ENCODE data around the gene PTPN7. TPM values are rescaled to one million over a fixed set of nuclear protein-coding genes. Genes with fewer than 3 reads are reported as not detected.

The PTPN7 gene
- total and polyA plus RNA-seq, 4 donors = 0.75 to 7.0 (median 1.7) TPM

DNA sequence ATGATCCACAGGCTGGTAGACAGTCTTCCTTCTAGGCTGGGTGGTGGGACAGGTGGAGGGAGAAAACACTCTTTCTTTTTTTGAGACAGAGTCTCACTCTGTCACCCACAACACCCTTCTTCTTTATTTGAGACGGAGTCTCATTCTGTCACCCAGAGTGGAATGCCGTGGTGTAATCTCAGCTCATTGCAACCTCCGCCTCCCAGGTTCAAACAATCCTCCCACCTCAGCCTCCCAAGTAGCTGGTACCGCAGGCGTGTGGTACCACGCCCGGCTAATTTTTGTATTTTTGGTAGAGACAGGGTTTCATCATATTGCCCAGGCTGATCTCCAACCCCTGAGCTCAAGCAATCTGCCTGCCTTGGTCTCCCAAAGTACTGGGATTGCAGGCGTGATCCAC lies 34.8 kb downstream of the PTPN7 start:
- H3K4me1 ChIP-seq (ENCODE audit: control insufficient read depth in 4 of 4, insufficient read depth in 4 of 4, low read length in 3 of 4) = no peaks in the 10 kb centered on the region
- H3K9ac ChIP-seq (ENCODE audit: low read depth in 1 of 2, low read length in 2 of 2) = no peak overlapping the region
- 94% methylated on average over 8 of the region's 8 CpGs for WGBS
- no peak for DNase-seq (ENCODE audit: low spot score)
- no peak overlapping the region for H3K4me3 ChIP-seq (ENCODE audit: low read depth in 1 of 3, low read length in 3 of 3)
- H3K27ac ChIP-seq (ENCODE audit: low read depth in 1 of 2, low read length in 2 of 2) = no peak overlapping the region
- no peaks in the 10 kb centered on the region for H3K36me3 ChIP-seq (ENCODE audit: control insufficient read depth in 4 of 4, insufficient read depth in 3 of 4, low read depth in 1 of 4, low read length in 3 of 4)
- H3K9me3 ChIP-seq (ENCODE audit: control insufficient read depth in 4 of 4, low read length in 3 of 4) = no peaks in the 10 kb centered on the region
- no peak for TF ChIP-seq JUND (IDR thresholded peaks at IDR 0.05)
- no peak for TF ChIP-seq GABPA (IDR thresholded peaks at IDR 0.05 in 1 of 2, conservative IDR thresholded peaks at IDR 0.05 in 1 of 2)
- TF ChIP-seq HNF4G (IDR thresholded peaks at IDR 0.05) = no peak
- TF ChIP-seq ATF3 (IDR thresholded peaks at IDR 0.05) = no peak
- TF ChIP-seq FOXA2 (IDR thresholded peaks at IDR 0.05) = no peak
- TF ChIP-seq NR2F2 (IDR thresholded peaks at IDR 0.05) = no peak
- TF ChIP-seq SP1 (IDR thresholded peaks at IDR 0.05) = no peak
- no peak for TF ChIP-seq FOXA1 (IDR thresholded peaks at IDR 0.05)
- TF ChIP-seq HNF4A (conservative IDR thresholded peaks at IDR 0.05) = no peak
- TF ChIP-seq, protein P1, sequence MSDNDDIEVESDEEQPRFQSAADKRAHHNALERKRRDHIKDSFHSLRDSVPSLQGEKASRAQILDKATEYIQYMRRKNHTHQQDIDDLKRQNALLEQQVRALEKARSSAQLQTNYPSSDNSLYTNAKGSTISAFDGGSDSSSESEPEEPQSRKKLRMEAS (IDR thresholded peaks at IDR 0.05) = no peak
- no peak for TF ChIP-seq ZBTB33 (IDR thresholded peaks at IDR 0.05)
- no peak for TF ChIP-seq RAD21 (IDR thresholded peaks at IDR 0.05)
- no peak for TF ChIP-seq EGR1 (IDR thresholded peaks at IDR 0.05; ENCODE audit: low read depth in 2 of 2)
- no peak for TF ChIP-seq CTCF (IDR thresholded peaks at IDR 0.05; ENCODE audit: low read depth, low read length, missing input control)
- H3K27me3 ChIP-seq (ENCODE audit: control insufficient read depth in 4 of 4, insufficient read depth in 4 of 4, low read length in 3 of 4) = peaks cover 0 to 2% (median 0%) of the 10 kb centered on the region in 4 donors

GRCh38 chr1:202124142-202124541 lies 36.3 kb downstream of the PTPN7 start:
- TF ChIP-seq YY1 (IDR thresholded peaks at IDR 0.05) (no peak), RXRA (IDR thresholded peaks at IDR 0.05) (no peak), RAD21 (IDR thresholded peaks at IDR 0.05) (no peak), EGR1 (IDR thresholded peaks at IDR 0.05; ENCODE audit: low read depth in 2 of 2) (no peak), NR2F2 (IDR thresholded peaks at IDR 0.05) (no peak), FOXA1 (IDR thresholded peaks at IDR 0.05) (no peak), ATF3 (IDR thresholded peaks at IDR 0.05) (no peak), TAF1 (conservative IDR thresholded peaks at IDR 0.05) (no peak), HNF4A (conservative IDR thresholded peaks at IDR 0.05) (no peak), JUND (IDR thresholded peaks at IDR 0.05) (no peak), CTCF (IDR thresholded peaks at IDR 0.05; ENCODE audit: low read depth, low read length, missing input control) (no peak), FOXA2 (IDR thresholded peaks at IDR 0.05) (no peak), ZBTB33 (IDR thresholded peaks at IDR 0.05) (no peak), GABPA (IDR thresholded peaks at IDR 0.05 in 1 of 2, conservative IDR thresholded peaks at IDR 0.05 in 1 of 2) (no peak), HNF4G (IDR thresholded peaks at IDR 0.05) (no peak), SP1 (IDR thresholded peaks at IDR 0.05) (no peak), REST (IDR thresholded peaks at IDR 0.05) (no peak)
- TF ChIP-seq, protein P1 (IDR thresholded peaks at IDR 0.05) = no peak
- H3K36me3 ChIP-seq (ENCODE audit: control insufficient read depth in 4 of 4, insufficient read depth in 3 of 4, low read depth in 1 of 4, low read length in 3 of 4) = no peaks in the 10 kb centered on the region
- peaks cover 0 to 2% (median 0%) of the 10 kb centered on the region in 4 donors for H3K27me3 ChIP-seq (ENCODE audit: control insufficient read depth in 4 of 4, insufficient read depth in 4 of 4, low read length in 3 of 4)
- no peaks in the 10 kb centered on the region for H3K4me1 ChIP-seq (ENCODE audit: control insufficient read depth in 4 of 4, insufficient read depth in 4 of 4, low read length in 3 of 4)
- no peaks in the 10 kb centered on the region for H3K9me3 ChIP-seq (ENCODE audit: control insufficient read depth in 4 of 4, low read length in 3 of 4)
- WGBS = 88% methylated on average over 7 of the region's 7 CpGs
- H3K9ac ChIP-seq (ENCODE audit: low read depth in 1 of 2, low read length in 2 of 2) = no peak overlapping the region
- DNase-seq (ENCODE audit: low spot score) = no peak
- H3K4me3 ChIP-seq (ENCODE audit: low read depth in 1 of 3, low read length in 3 of 3) = no peak overlapping the region
- H3K27ac ChIP-seq (ENCODE audit: low read depth in 1 of 2, low read length in 2 of 2) = no peak overlapping the region

Data from liver (tissue), 9 donors.